PC-9 (cell line): ENCODE measurements around the gene AKR1C1. TPM values are rescaled to one million over a fixed set of nuclear protein-coding genes. Genes with fewer than 3 reads are reported as not detected.

Source experiments
- BruUV-seq: library from RNA; stranded (reverse); fragments of 400-500 nt; replicated peaks from 2 replicates; lab custom pipeline; 2021; lab: Mats Ljungman, UMichigan
- CTCF ChIA-PET: fragments of 300-600 bp; sonication (Branson Sonifier 250); formaldehyde crosslinking; loops from one replicate; lab custom pipeline; 2022; ENCODE audit warnings: antibody characterized with exemption; lab: Charles Lee
- POLR2A ChIA-PET: fragments of 300-600 bp; sonication (Branson Sonifier 250); formaldehyde crosslinking; loops from one replicate; lab custom pipeline; 2022; ENCODE audit warnings: antibody characterized with exemption; ENCODE audit not compliant: unreplicated experiment; lab: Charles Lee
- DNase-seq, 2 experiments: peaks; one replicate each; pipeline versions ENCODE4 v3.0.0 to v3.0.0-alpha.2; 2015 to 2022; ENCODE audit warnings: mixed read lengths in 1 of 2
- H2AFZ ChIP-seq: fragments of 200-600 bp; sonication (generic); 2 replicates; pipeline ENCODE4 v1.8.1; 2017; ENCODE audit warnings: antibody characterized with exemption
- H3F3A ChIP-seq: fragments of 200-600 bp; sonication (generic); 2 replicates; pipeline ENCODE4 v1.8.1; 2017; ENCODE audit warnings: antibody characterized with exemption, mild to moderate bottlenecking, low read depth; ENCODE audit not compliant: insufficient read depth
- H3K27ac ChIP-seq: fragments of 200-600 bp; sonication (generic); 2 replicates; pipeline ENCODE4 v1.6.1; 2016; ENCODE audit warnings: mixed run types
- H3K27me3 ChIP-seq: fragments of 200-600 bp; sonication (generic); 2 replicates; pipeline ENCODE4 v1.6.1; 2016; ENCODE audit warnings: low read depth, mixed run types; ENCODE audit not compliant: insufficient read depth
- H3K36me3 ChIP-seq: fragments of 200-600 bp; sonication (generic); 2 replicates; pipeline ENCODE4 v1.6.1; 2016; ENCODE audit warnings: low read depth, mixed run types
- H3K4me1 ChIP-seq: fragments of 200-600 bp; sonication (generic); replicated peaks from 2 replicates; pipeline ENCODE4 v1.6.1; 2016; ENCODE audit warnings: mixed run types; ENCODE audit not compliant: insufficient read depth
- H3K4me2 ChIP-seq: fragments of 200-600 bp; sonication (generic); 2 replicates; pipeline ENCODE4 v1.6.1; 2017; ENCODE audit warnings: mixed run types
- H3K4me3 ChIP-seq: fragments of 200-600 bp; sonication (generic); 2 replicates; pipeline ENCODE4 v1.6.1; 2016; ENCODE audit warnings: mixed run types
- H3K79me2 ChIP-seq: fragments of 200-600 bp; sonication (generic); 2 replicates; pipeline ENCODE4 v1.6.1; 2017; ENCODE audit warnings: low read depth, mixed run types
- H3K9me2 ChIP-seq: fragments of 200-600 bp; sonication (generic); 2 replicates; pipeline ENCODE4 v1.8.1; 2017; ENCODE audit warnings: mild to moderate bottlenecking; ENCODE audit not compliant: insufficient read depth
- H3K9me3 ChIP-seq: fragments of 200-600 bp; sonication (generic); 2 replicates; pipeline ENCODE4 v1.8.1; 2016; ENCODE audit warnings: low read depth; ENCODE audit not compliant: insufficient read depth
- H4K20me1 ChIP-seq: fragments of 200-600 bp; sonication (generic); 2 replicates; pipeline ENCODE4 v1.8.1; 2017; ENCODE audit not compliant: insufficient read depth
- CTCF ChIP-seq: fragments of 200-600 bp; sonication (generic); conservative IDR thresholded peaks from 2 replicates; pipeline ENCODE4 v1.6.1; 2017; ENCODE audit warnings: mixed run types, antibody characterized with exemption, mild to moderate bottlenecking, moderate library complexity
- EZH2 ChIP-seq: fragments of 200-600 bp; sonication (generic); IDR thresholded peaks from 2 replicates; pipeline ENCODE4 v1.8.0; 2017; ENCODE audit warnings: antibody characterized with exemption, low read depth
- intact Hi-C: fragments of 100-400 bp; cut with micrococcal nuclease; formaldehyde crosslinking; loops from one replicate; pipeline ENCODE4 v1.10.0; 2022; ENCODE audit not compliant: unreplicated experiment
- total RNA-seq: library from RNA; stranded (reverse); gene quantifications from 2 replicates; pipeline ENCODE4 v1.2.3, GENCODE V29; 2021

AKR1C1 gene
- total RNA-seq, 1 experiment from 2014 or later, result 1,313 TPM

GRCh38 chr10:4981722-4982471, 18.7 kb downstream of the AKR1C1 start:
- no TSS peak for BruUV-seq
- intact Hi-C loops, result loop anchor here (1.0 to 10.0 kb wide), 4 partner anchors 133 to 1105 kb away; partner anchors contain the start of gene RBM17
- Histone ChIP-seq H3K36me3 (no peaks in the 10 kb centered on the region), H3K4me1 (peaks cover 6% of the 10 kb centered on the region; the same call in 1 of the 2 replicates), H4K20me1 (no peaks in the 10 kb centered on the region), H3K4me3 (no peak overlapping the region), H3K9me3 (no peaks in the 10 kb centered on the region), H3K9me2 (no peaks in the 10 kb centered on the region), H3K27ac (peak overlapping the region; percentile 61), H3K4me2 (no peak overlapping the region; the same call in 1 of the 2 replicates), H2AFZ (no peak overlapping the region), H3K79me2 (no peaks in the 10 kb centered on the region), H3K27me3 (no peaks in the 10 kb centered on the region), H3F3A (peaks cover 52% of the 10 kb centered on the region)
- TF ChIP-seq CTCF, result peak; percentile 51
- TF ChIP-seq EZH2, result no peak
- ChIA-PET POLR2A (interaction anchor here (0.6 to 3.7 kb wide), 12 partner anchors 15 to 1509 kb away, joined by 3 to 35 read pairs (median 4); partner anchors contain the start of gene AKR1C1), CTCF (interaction anchor here (0.8 to 2.3 kb wide), 5 partner anchors 117 to 167 kb away, joined by 3 to 21 read pairs (median 7); no protein-coding TSS in a partner anchor)
- peak; percentile 75 to 84 for DNase-seq

GRCh38 chr10:4982764-4983226, 19.6 kb downstream of the AKR1C1 start:
- 0 out of 2 replicates have a peak overlapping the region, but pooled peaks have one; percentile 61 for H3K27ac ChIP-seq
- peaks cover 50% of the 10 kb centered on the region for H3F3A ChIP-seq
- H4K20me1 ChIP-seq, result no peaks in the 10 kb centered on the region
- DNase-seq, result peak in 1 of 2 experiments; percentile 80
- no peaks in the 10 kb centered on the region for H3K27me3 ChIP-seq
- H3K36me3 ChIP-seq, result no peaks in the 10 kb centered on the region
- TF ChIP-seq CTCF (no peak), EZH2 (no peak)
- no peaks in the 10 kb centered on the region for H3K9me3 ChIP-seq
- H3K9me2 ChIP-seq, result no peaks in the 10 kb centered on the region
- ChIA-PET POLR2A (interaction anchor here (0.6 to 3.7 kb wide), 5 partner anchors 20 to 640 kb away, joined by 3 to 35 read pairs (median 5); partner anchors contain the start of gene AKR1C1), CTCF (interaction anchor here (0.8 to 2.3 kb wide), 5 partner anchors 117 to 168 kb away, joined by 3 to 21 read pairs (median 7); no protein-coding TSS in a partner anchor)
- peaks cover 6% of the 10 kb centered on the region; the same call in 1 of the 2 replicates for H3K4me1 ChIP-seq
- no peak overlapping the region for H3K4me2 ChIP-seq
- no peak overlapping the region for H3K4me3 ChIP-seq
- BruUV-seq, result TSS peak; percentile 5
- H2AFZ ChIP-seq, result no peak overlapping the region
- H3K79me2 ChIP-seq, result no peaks in the 10 kb centered on the region
- intact Hi-C loops, result loop anchor here (1.0 to 10.0 kb wide), 4 partner anchors 133 to 1105 kb away; partner anchors contain the start of gene RBM17

- Histone ChIP-seq H3K79me2 (no peaks in the 10 kb centered on the region), H3K4me1 (peaks cover 6% of the 10 kb centered on the region; the same call in 1 of the 2 replicates), H3K4me2 (no peak overlapping the region), H3F3A (peaks cover 59% of the 10 kb centered on the region), H3K27ac (no peak overlapping the region), H3K4me3 (no peak overlapping the region), H3K36me3 (peaks cover 6% of the 10 kb centered on the region), H3K27me3 (no peaks in the 10 kb centered on the region), H2AFZ (no peak overlapping the region), H3K9me3 (no peaks in the 10 kb centered on the region), H3K9me2 (no peaks in the 10 kb centered on the region), H4K20me1 (no peaks in the 10 kb centered on the region)
- peak in 1 of 2 experiments; percentile 58 for DNase-seq
- no peak for TF ChIP-seq CTCF
- no peak for TF ChIP-seq EZH2
- CTCF ChIA-PET, result interaction anchor here (1.3 to 2.3 kb wide), 2 partner anchors 169 kb away, joined by 6 to 12 read pairs; no protein-coding TSS in a partner anchor
- no TSS peak for BruUV-seq
- intact Hi-C loops, result loop anchor here (5.0 to 10.0 kb wide), 3 partner anchors 449 to 1104 kb away; partner anchors contain the start of gene RBM17
- POLR2A ChIA-PET, result interaction anchor here (0.5 to 3.7 kb wide), 3 partner anchors 21 to 827 kb away, joined by 5 to 35 read pairs (median 24); partner anchors contain the start of gene AKR1C1
Measured at GRCh38 chr10:4983615-4984216, 20.5 kb downstream of the AKR1C1 start.
